Stomach smooth muscle (tissue), 2 donors: Measurements from ENCODE around the gene KCNG2.

ENCODE experiments used
- H3K27ac ChIP-seq: one replicate; pipeline ENCODE4 v1.7.0; 2013; ENCODE audit warnings: mild to moderate bottlenecking, low read length, inconsistent platforms
- H3K27me3 ChIP-seq, 2 donors: one replicate each; pipeline ENCODE4 v1.7.0; 2013; ENCODE audit warnings: low read length in 2 of 2; ENCODE audit not compliant: insufficient read depth in 2 of 2, control insufficient read depth in 1 of 2
- H3K36me3 ChIP-seq, 2 donors: one replicate each; pipeline ENCODE4 v1.7.0; 2013; ENCODE audit warnings: low read length in 2 of 2; ENCODE audit not compliant: control insufficient read depth in 2 of 2, insufficient read depth in 2 of 2
- H3K4me1 ChIP-seq: one replicate; pipeline ENCODE4 v1.7.0; 2013; ENCODE audit warnings: low read length; ENCODE audit not compliant: control insufficient read depth, insufficient read depth
- H3K4me3 ChIP-seq, 2 donors: one replicate each; pipeline ENCODE4 v1.7.0; 2013; ENCODE audit warnings: low read length in 2 of 2
- H3K9ac ChIP-seq, 2 donors: one replicate each; pipeline ENCODE4 v1.7.0; 2013; ENCODE audit warnings: low read length in 2 of 2, mild to moderate bottlenecking in 1 of 2
- H3K9me3 ChIP-seq, 2 donors: one replicate each; pipeline ENCODE4 v1.7.0; 2013; ENCODE audit warnings: low read length in 2 of 2; ENCODE audit not compliant: control insufficient read depth in 2 of 2
- donor health status: healthy.
- donor health status: Pancreatic carcinoma.

Gene KCNG2

GRCh38 chr18:79847606-79848293, 50.0 kb downstream of the KCNG2 start:
- Histone ChIP-seq H3K9ac (no peak overlapping the region), H3K4me1 (no peaks in the 10 kb centered on the region), H3K27ac (no peak overlapping the region), H3K9me3 (no peaks in the 10 kb centered on the region), H3K36me3 (no peaks in the 10 kb centered on the region), H3K27me3 (no peaks in the 10 kb centered on the region), H3K4me3 (no peak overlapping the region)

- Histone ChIP-seq H3K4me1 (no peaks in the 10 kb centered on the region), H3K36me3 (no peaks in the 10 kb centered on the region), H3K27ac (no peak overlapping the region), H3K9me3 (no peaks in the 10 kb centered on the region), H3K27me3 (no peaks in the 10 kb centered on the region), H3K9ac (no peak overlapping the region), H3K4me3 (no peak overlapping the region)
Observed at GRCh38 chr18:79848294-79848578, 50.5 kb downstream of the KCNG2 start.

DNA sequence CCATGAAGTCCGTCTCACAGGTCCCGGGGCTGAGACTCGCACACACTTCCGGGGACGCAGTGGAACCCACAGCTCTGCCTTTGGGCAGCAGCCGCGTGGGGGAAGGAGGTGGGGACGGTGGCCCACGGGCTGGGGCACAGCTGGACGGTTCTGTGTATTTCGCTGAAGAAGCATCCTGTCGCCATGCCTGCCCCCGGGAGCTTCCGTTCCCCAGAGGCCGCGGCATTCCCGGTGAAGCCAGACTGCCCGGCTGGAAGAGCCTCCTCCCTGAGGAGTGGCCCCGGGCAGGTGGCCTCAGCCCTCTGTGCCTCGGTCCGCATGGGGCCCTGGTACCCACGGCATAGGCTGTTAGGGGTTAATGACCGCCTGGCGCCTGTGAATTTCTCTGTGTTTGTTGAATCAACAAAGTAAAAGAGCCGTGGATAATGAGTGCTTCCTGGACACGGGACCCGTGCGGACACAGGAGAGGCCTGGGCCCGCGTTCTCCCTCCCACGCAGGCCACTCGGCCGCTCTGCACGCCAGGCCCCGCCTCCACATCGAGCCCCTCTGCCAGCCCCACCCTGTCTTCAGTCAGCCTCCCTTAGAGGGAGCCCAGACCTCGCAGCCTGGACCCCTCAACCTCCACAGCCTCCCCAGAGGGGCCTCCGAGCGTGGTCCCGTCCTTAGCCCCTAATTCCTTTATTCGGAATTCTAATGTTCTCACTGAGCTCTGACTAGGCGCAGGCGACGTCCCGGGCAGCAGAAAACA, 51.0 kb downstream of the KCNG2 start:
- H3K4me1 ChIP-seq: no peaks in the 10 kb centered on the region
- H3K4me3 ChIP-seq: no peak overlapping the region
- no peak overlapping the region for H3K9ac ChIP-seq
- no peaks in the 10 kb centered on the region for H3K27me3 ChIP-seq
- H3K9me3 ChIP-seq: no peaks in the 10 kb centered on the region
- no peaks in the 10 kb centered on the region for H3K36me3 ChIP-seq
- no peak overlapping the region for H3K27ac ChIP-seq

GRCh38 chr18:79849328-79850207, 51.8 kb downstream of the KCNG2 start:
- H3K36me3 ChIP-seq: no peaks in the 10 kb centered on the region
- H3K27ac ChIP-seq: no peak overlapping the region
- H3K9ac ChIP-seq: no peak overlapping the region
- no peaks in the 10 kb centered on the region for H3K4me1 ChIP-seq
- no peaks in the 10 kb centered on the region for H3K27me3 ChIP-seq
- no peak overlapping the region for H3K4me3 ChIP-seq
- H3K9me3 ChIP-seq: no peaks in the 10 kb centered on the region

GRCh38 chr18:79850731-79851130, 53.0 kb downstream of the KCNG2 start:
- H3K4me1 ChIP-seq: no peaks in the 10 kb centered on the region
- H3K9ac ChIP-seq: no peak overlapping the region
- no peak overlapping the region for H3K4me3 ChIP-seq
- peaks cover 0 to 3% of the 10 kb centered on the region in 2 donors for H3K27me3 ChIP-seq
- no peak overlapping the region for H3K27ac ChIP-seq
- H3K9me3 ChIP-seq: no peaks in the 10 kb centered on the region
- no peaks in the 10 kb centered on the region for H3K36me3 ChIP-seq

GRCh38 chr18:79851489-79851888, 53.8 kb downstream of the KCNG2 start:
- Histone ChIP-seq H3K9me3 (no peaks in the 10 kb centered on the region), H3K27ac (no peak overlapping the region), H3K27me3 (peaks cover 4 to 8% of the 10 kb centered on the region in 2 donors), H3K9ac (no peak overlapping the region), H3K4me1 (no peaks in the 10 kb centered on the region), H3K36me3 (no peaks in the 10 kb centered on the region), H3K4me3 (no peak overlapping the region)

- Histone ChIP-seq H3K27me3 (peaks cover 6 to 11% of the 10 kb centered on the region in 2 donors), H3K4me1 (no peaks in the 10 kb centered on the region), H3K36me3 (no peaks in the 10 kb centered on the region), H3K4me3 (no peak overlapping the region), H3K9me3 (no peaks in the 10 kb centered on the region), H3K9ac (no peak overlapping the region), H3K27ac (no peak overlapping the region)
Observed at GRCh38 chr18:79851950-79852349, 54.2 kb downstream of the KCNG2 start.

DNA sequence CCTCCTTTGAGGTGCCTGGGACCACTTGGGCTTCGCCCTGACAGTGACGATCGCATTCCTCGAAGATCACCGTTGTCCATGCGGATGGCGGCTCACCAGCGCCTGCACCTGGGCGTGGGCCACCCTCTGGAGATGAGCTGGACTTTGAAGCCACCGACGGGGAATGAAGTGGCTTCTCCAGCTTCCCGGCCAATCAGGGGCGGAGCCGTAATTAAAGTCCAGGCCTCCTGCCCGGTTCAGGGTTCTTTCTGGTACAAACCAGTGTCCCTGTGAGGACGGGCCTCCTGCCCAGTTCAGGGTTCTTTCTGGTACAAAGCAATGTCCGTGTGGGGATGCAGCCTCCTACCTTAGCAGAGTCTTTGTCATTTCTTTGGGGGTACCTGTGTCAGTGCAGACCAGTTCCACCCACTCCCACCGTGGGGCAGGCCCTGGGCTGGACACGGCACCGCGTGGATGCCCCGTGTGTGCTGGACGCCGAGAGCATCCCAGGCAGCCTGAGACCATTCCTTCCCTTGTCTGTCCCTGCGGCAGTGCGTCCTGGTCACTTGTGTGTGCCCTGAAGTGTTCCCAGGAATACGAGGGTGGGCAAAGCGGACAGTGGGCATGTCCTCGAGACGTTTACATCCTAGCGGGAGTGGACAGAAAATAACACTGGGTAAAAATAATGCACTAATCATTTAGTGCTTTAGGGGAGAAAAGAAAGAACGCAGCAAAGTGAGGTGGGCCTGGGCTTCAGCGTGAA, 55.0 kb downstream of the KCNG2 start:
- no peaks in the 10 kb centered on the region for H3K9me3 ChIP-seq
- no peak overlapping the region for H3K27ac ChIP-seq
- H3K4me3 ChIP-seq: no peak overlapping the region
- H3K4me1 ChIP-seq: no peaks in the 10 kb centered on the region
- H3K36me3 ChIP-seq: no peaks in the 10 kb centered on the region
- peaks cover 6 to 12% of the 10 kb centered on the region in 2 donors for H3K27me3 ChIP-seq
- no peak overlapping the region for H3K9ac ChIP-seq

DNA sequence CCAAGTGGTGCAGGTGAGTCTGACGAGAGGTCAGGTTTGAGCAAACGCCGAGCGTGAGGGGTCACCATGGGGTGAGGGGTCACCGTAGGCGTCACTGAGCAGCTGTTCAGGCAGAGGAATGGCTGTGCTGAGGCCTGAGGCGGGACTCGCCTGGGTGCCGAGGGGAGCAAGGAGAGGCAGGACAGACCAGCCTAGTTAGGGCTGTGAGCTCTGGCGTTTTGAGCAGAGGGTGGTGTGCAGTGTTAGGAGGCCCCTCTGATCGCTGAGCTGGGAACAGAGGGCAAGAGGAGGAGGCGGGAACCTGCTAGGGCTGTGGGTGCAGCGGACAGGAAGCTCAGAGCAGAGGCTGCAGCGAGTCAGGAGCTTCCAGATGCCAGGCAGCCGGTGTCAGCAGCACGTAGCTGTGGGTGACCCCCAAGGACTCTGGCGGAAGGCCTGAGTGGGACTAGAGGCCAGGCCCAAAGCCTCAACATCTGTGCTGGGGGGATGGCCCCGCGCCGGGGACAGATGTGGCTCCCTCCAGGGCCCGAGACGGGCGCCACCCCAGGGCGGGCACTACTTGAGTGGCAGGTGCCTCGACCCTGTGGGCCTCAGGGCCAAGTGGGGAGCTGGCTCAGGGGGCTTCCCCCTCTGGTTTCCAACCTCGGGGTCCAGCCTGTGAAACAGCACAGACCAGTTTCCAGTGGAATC, 55.7 kb downstream of the KCNG2 start:
- Histone ChIP-seq H3K27ac (no peak overlapping the region), H3K4me3 (no peak overlapping the region), H3K9me3 (no peaks in the 10 kb centered on the region), H3K36me3 (no peaks in the 10 kb centered on the region), H3K9ac (no peak overlapping the region), H3K4me1 (no peaks in the 10 kb centered on the region), H3K27me3 (peaks cover 6 to 12% of the 10 kb centered on the region in 2 donors)

DNA sequence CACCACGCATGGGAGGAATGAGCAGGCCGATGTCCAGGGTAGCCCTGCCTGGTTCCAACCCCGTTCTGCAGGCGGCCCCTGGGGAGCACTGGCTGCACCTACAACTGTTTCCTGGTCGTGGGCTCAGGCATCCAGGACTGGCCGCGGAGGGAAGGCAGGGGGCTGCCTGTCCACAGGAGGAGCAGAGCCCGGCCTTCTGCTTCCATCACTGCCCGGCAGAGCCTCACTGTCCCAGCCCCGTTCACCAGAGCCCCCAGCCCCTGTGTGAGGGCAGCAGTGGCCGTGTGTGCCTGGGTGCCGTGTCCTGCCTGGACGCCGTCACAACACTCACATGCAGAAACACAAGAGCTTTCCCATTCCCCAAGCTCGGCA, 56.2 kb downstream of the KCNG2 start:
- H3K36me3 ChIP-seq: no peaks in the 10 kb centered on the region
- H3K9me3 ChIP-seq: no peaks in the 10 kb centered on the region
- H3K27me3 ChIP-seq: peaks cover 6 to 12% of the 10 kb centered on the region in 2 donors
- H3K9ac ChIP-seq: no peak overlapping the region
- H3K4me3 ChIP-seq: no peak overlapping the region
- no peaks in the 10 kb centered on the region for H3K4me1 ChIP-seq
- H3K27ac ChIP-seq: no peak overlapping the region
